Measurements from ENCODE around the gene NCOA3.
"Not testable (repeated sequence)": the region's sequence is repeated elsewhere in the genome, so short reads cannot be mapped to it uniquely, and the experiment has no call there.

The NCOA3 gene

GRCh38 chr20:47501482-47502270 lies at the start of gene NCOA3:
Gene NCOA3, plus strand, starts transcription at chr20:47501887. Its CDS starts 120,361 bp downstream, at chr20:47622248.
- peak; percentile 96 for DNase-seq (ENCODE audit: low spot score)

GRCh38 chr20:47452736-47453161 lies 48.9 kb upstream of the NCOA3 start:
- DNase-seq (ENCODE audit: low spot score), result no peak

DNA sequence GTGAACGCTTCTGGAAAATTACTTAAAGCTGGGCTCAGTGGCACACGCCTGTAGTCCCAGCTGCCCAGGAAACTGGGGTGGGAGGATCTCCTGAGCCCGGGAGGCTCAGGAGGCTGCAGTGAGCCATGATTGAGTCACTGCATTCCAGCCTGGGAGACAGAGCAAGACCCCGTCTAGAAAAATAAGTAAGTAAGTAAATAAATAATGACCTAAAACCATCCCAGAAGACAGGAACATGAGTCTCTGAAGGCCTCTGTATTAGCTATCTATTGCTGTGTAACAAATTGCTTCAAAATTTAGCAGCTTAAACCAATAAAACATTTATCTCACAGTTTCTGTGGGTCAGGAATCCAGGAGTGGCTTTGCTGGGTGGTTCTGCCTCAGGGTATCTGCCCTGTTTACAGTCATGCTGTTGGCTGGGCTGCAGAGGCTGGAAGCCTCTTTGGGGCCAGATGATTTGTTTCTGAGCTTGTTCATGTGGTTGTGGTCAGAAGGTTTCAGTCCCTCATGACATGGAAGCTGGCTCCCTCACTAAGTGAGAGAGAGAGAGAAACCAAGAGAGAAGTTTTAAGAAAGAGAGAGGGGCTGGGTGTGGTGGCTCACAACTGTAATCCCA lies 48.4 kb upstream of the NCOA3 start:
- peak; percentile 78 for DNase-seq (ENCODE audit: low spot score)

- no peak for DNase-seq (ENCODE audit: low spot score)
Observed at GRCh38 chr20:47454298-47455132, 47.2 kb upstream of the NCOA3 start.

DNA sequence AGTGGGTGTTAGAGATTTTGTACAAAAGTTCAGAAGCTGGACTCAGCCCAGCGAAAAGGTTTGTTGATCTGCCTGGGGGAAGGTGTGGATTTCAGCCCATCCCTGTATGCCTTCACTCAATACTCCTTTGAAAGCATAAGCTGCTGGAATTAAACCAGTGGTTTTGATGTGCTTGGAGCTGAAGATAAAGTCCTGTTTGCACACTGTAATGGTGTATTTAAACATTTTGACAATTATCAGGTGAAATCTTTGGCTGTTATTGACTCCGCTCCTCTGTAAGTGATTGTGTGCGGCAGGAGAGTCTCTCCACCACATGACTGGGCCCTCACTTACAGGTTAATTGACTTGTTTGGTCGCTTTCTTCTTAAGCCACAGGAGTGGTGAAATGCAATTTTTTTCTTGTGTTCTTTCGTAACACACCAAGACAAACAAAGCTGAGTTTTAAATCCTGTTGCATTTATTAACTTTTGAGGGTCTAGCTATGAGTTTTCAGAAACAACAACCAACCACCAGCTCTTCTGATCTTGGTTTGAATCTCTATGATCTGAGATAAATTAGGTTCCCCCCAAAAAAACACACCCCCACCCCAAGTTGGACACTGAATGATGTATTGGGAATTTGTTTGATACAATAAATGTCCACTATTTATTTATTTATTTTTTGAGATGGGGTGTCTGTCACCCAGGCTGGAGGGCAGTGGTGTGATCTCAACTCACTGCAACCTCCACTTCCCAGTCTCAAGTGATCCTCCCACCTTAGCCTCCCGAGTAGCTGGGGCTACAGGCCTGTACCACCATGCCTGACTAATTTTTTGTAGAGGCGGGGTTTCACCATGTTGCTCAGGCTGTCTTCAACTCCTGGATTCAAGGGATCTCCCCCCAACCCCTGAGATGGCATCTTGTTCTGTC lies 46.3 kb upstream of the NCOA3 start:
- no peak for DNase-seq (ENCODE audit: low spot score)

GRCh38 chr20:47456041-47456537 lies 45.6 kb upstream of the NCOA3 start:
- DNase-seq (ENCODE audit: low spot score), result no peak

- DNase-seq (ENCODE audit: low spot score), result peak; percentile 79
Observed at GRCh38 chr20:47456952-47457724, 44.5 kb upstream of the NCOA3 start.

DNA sequence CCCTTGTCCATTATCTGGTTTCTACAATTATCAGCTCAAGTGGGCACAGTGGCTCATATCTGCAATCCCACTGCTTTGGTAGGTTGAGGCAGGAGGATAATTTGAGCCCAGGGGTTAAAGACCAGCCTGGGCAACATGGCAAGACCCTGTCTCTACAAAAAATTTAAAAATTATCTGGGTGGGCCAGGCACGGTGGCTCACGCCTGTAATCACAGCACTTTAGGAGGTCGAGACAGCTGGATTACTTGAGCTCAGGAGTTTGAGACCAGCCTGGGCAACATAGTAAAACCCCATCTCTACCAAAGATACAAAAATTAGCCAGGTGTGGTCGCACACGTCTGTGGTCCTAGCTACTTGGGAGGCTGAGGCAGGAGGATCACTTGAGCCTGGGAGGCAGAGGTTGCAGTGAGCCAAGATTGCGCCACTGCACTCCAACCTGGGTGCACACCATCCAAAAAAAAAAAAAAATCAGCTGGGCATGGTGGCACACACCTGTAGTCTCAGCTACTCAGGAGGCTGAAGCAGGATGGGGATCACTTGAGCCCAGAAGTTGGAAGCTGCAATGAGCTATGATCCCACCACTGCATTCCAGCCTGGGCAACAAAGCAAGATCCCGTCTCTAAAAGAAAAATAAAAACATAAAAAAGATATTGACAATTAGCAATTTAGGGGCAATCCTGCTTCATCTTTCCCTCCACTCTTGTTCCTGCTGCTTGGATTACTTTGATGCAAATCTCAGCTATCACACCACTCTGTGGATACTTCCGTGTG lies 43.2 kb upstream of the NCOA3 start:
- not testable (repeated sequence) for DNase-seq (ENCODE audit: low spot score)

DNA sequence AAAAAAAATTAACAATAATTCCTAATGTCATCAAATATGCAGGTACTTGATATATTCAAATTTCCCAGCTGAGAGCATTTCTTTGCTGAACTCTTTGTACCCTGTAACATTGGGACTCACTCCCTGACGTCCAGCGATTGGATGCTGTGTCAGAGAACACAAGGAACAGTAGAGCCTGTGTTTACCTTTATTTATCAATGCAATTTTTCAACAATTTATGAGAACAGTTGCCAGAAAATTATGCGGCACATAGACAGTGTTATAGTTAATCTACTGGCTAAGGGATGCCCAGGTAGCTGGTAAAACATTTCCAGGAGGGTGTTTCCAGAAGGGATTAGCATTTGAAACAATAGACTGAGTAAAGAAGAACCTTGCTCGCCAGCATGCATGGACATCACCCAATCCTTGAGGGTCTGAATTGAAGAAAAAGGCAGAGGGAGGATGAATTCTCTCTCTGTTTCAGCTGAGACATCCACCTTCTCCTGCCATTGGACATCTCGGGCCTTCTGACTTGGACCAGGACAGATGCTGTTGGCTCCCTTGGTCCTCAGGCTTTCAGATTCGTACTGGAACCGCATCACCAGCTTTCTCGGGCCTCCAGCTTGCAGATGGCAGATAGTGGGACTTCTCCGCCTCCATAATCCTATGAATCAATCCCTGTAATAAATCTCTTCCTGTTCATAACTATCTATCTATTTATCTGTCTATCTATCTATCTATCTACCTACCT lies 42.2 kb upstream of the NCOA3 start:
- no peak for DNase-seq (ENCODE audit: low spot score)

DNA sequence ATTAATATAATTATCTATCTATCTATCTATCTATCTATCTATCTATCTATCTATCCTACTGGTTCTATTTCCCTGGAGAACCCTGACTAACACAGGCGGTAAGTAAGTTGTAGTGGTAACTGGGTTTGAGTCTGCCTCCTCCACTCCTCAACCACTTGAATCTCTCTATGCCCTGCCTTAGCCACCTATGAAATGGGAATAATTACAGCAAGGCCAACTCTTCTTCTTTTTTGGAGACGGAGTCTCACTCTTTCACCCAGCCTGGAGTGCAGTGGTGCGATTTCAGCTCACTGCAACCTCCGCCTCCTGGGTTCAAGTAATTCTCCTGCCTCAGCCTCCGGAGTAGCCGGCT lies 41.0 kb upstream of the NCOA3 start:
- not testable (repeated sequence) for DNase-seq (ENCODE audit: low spot score)

DNA sequence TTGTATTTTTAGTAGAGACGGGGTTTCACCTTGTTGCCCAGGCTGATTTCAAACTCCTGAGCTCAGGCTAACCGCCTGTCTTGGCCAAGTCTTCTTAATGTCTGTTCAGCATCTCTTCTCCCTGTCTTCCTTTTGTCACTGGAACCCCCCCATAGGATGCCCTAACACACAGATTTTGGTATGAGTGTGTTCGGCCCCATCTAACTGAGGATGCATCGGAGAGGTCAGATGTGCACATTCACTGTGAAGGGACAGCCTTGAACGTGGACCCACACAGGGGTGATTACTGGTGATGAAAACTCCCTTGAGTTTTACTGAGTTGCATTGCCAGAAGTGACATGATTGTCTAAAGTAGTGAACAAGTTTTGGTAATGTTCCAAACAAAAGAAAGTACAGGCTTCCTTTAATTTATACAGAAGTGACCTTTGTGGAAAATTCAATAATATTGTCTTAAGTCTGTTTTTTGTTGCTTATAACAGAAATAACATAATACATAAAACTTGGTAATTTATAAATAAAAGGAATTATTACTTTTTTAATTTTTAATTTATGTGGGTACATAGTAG lies 40.5 kb upstream of the NCOA3 start:
- no peak for DNase-seq (ENCODE audit: low spot score)

DNA sequence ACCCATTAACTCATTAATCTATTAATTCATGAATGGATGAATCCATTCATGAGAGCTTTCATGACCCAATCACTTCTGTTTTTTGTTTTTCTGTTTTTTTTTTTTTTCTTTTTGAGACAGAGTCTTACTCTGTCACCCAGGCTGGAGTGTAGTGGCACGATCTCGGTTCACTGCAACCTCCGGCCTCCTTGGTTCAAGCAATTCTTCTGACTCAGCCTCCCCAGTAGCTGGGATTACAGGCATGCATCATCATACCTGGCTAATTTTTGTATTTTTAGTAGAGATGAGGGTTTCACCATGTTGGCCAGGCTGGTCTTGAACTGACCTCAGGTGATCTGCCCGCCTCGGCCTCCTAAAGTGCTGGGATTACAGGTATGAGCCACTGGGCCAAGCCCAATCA lies 39.8 kb upstream of the NCOA3 start:
- not testable (repeated sequence) for DNase-seq (ENCODE audit: low spot score)

- peak; percentile 88 for DNase-seq (ENCODE audit: low spot score)
Observed at GRCh38 chr20:47464380-47465101, 37.1 kb upstream of the NCOA3 start.

GRCh38 chr20:47465335-47466090 lies 36.2 kb upstream of the NCOA3 start:
- DNase-seq (ENCODE audit: low spot score), result no peak

GRCh38 chr20:47466213-47466612 lies 35.5 kb upstream of the NCOA3 start:
- DNase-seq (ENCODE audit: low spot score), result peak; percentile 59

DNA sequence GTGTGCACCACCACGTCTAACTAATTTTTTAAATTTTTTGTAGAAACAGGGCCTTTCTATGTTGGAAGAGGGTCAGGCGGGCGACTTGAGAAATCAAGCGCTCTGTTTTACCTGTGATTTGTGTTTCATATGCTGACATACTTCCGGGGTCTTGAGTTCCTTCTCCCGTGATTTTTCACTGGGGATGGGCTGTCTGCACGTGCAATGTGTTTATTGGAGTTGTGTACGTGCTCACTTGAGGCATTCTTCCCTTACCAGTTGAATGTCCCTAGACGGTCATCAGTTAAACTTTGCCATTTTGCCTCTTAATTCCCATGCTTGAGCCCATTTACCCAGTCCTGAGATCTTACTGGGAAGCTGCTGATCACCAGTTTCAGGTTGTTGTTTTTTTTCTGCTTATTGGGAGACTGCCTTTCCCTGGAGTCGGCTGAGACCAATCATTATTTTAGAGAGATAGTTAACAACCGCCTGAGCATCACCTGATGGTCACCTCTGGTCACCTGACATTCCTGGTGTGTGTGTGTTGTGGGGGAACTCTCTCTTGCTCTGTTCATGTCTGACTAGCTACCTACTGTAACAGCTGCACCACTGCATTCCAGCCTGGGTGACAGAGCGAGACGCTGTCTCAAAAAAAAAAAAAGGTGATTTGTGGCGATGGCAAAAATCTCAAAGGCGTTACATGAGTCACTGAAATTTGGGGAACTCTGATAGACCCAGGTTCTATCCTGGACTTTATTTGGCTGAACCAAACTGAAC lies 34.8 kb upstream of the NCOA3 start:
- DNase-seq (ENCODE audit: low spot score), result no peak

All from AG08395 (cell line).